ENCODE data around the gene AHRR. TPM values are rescaled to one million over a fixed set of nuclear protein-coding genes. Genes with fewer than 3 reads are reported as not detected.

Gene AHRR
- total and polyA plus RNA-seq, 2 of the 4 experiments (the other 2 are of a cell fraction) = 15.6 to 37.1 TPM

GRCh38 chr5:345404-346195, 24.1 kb downstream of the AHRR start:
- intact Hi-C loops (cut with micrococcal nuclease) (no loop called here), in situ Hi-C loops (cut with MboI; ENCODE audit: low sequenced_read_pairs) (no loop called here), dilution Hi-C loops (cut with HindIII; ENCODE audit: low sequenced_read_pairs, unreplicated experiment) (no loop called here)
- 65% methylated on average over 10 of the region's 22 CpGs; no CpG with 5 or more reads in 1 of the 2 experiments for WGBS, 2 experiments (ENCODE audit: extremely low coverage in 2 of 2, insufficient read length in 1 of 2)
- H2BK15ac ChIP-seq (ENCODE audit: low read depth, low read length) = no peak overlapping the region
- no peak overlapping the region for H4K5ac ChIP-seq (ENCODE audit: low read depth, low read length)
- DNase-seq (no peak), ATAC-seq (ENCODE audit: low read depth) (no peak)
- peak overlapping the region; percentile 26; the same call in 1 of the 2 replicates for H3K27ac ChIP-seq (ENCODE audit: insufficient read depth, low read length)
- H3K4ac ChIP-seq (ENCODE audit: low read depth, low read length) = peak overlapping the region; percentile 66
- no peak overlapping the region for H3K9ac ChIP-seq (ENCODE audit: low read depth, low read length)
- H2AK5ac ChIP-seq (ENCODE audit: low read depth, low read length) = peak overlapping the region; percentile 94
- no peak overlapping the region for H3K4me2 ChIP-seq (ENCODE audit: low read depth, low read length)
- peak overlapping the region in 1 of 2 experiments; percentile 50; a peak in 1 of 4 replicates for H4K8ac ChIP-seq (ENCODE audit: low read depth in 2 of 2, low read length in 2 of 2)
- BruUV-seq (replicated peaks) = no TSS peak
- H3K4me3 ChIP-seq (ENCODE audit: insufficient read depth, low read depth, low read length) = no peak overlapping the region
- CTCF ChIA-PET = no interaction called here
- peak overlapping the region; percentile 79 for H2BK5ac ChIP-seq (ENCODE audit: low read depth, low read length, poor library complexity, severe bottlenecking)
- no peak overlapping the region for H2BK120ac ChIP-seq (ENCODE audit: low read depth, low read length)
- no peak overlapping the region for H2BK20ac ChIP-seq (ENCODE audit: low read depth, low read length)
- peaks cover 17% of the 10 kb centered on the region for H3K4me1 ChIP-seq (ENCODE audit: control insufficient read depth, insufficient read depth, low read length)
- H4K20me1 ChIP-seq (ENCODE audit: insufficient read depth, low read length) = peaks cover 25% of the 10 kb centered on the region
- H3K27me3 ChIP-seq (ENCODE audit: control insufficient read depth, insufficient read depth, low read length) = no peaks in the 10 kb centered on the region
- H3K56ac ChIP-seq (ENCODE audit: extremely low read depth, insufficient read depth, low read length) = no peak overlapping the region
- no peak overlapping the region for H3K23ac ChIP-seq (ENCODE audit: low read depth, low read length)
- H3K36me3 ChIP-seq (ENCODE audit: control insufficient read depth, insufficient read depth, low read length) = peaks cover 35% of the 10 kb centered on the region
- peak overlapping the region; percentile 2 for H2AFZ ChIP-seq (replicated peaks; ENCODE audit: low read length, poor library complexity)
- TF ChIP-seq BHLHE40 (IDR thresholded peaks at IDR 0.05; ENCODE audit: low read depth, low read length) = no peak
- no peak for TF ChIP-seq MAZ (IDR thresholded peaks at IDR 0.05; ENCODE audit: borderline replicate concordance, low read depth, low read length)
- H2AK9ac ChIP-seq (replicated peaks; ENCODE audit: low read depth, low read length, poor library complexity) = peak overlapping the region; percentile 49
- no peaks in the 10 kb centered on the region for H3K9me3 ChIP-seq (ENCODE audit: control insufficient read depth, insufficient read depth, low read length)
- POLR2A ChIA-PET (ENCODE audit: unreplicated experiment) = no interaction called here
- H3K14ac ChIP-seq (replicated peaks; ENCODE audit: low read depth, low read length) = 0 out of 2 replicates have a peak overlapping the region, but pooled peaks have one; percentile 13
- peaks cover 32 to 65% of the 10 kb centered on the region in 2 experiments for H3K79me1 ChIP-seq (ENCODE audit: low read depth in 1 of 2, low read length in 2 of 2)
- H3K9me1 ChIP-seq (ENCODE audit: insufficient read depth, low read length) = peaks cover 17% of the 10 kb centered on the region
- H4K91ac ChIP-seq (ENCODE audit: insufficient read depth, low read depth, low read length) = no peak overlapping the region
- H3K18ac ChIP-seq (ENCODE audit: low read depth, low read length) = no peak overlapping the region
